ENCODE results near the gene GSC2. TPM values are rescaled to one million over a fixed set of nuclear protein-coding genes. Genes with fewer than 3 reads are reported as not detected.
A peak's percentile ranks its signal among the peaks of the same experiment; 100 is the strongest.

The GSC2 gene
- total RNA-seq, 1 donor from 2014 or later, result not detected

DNA sequence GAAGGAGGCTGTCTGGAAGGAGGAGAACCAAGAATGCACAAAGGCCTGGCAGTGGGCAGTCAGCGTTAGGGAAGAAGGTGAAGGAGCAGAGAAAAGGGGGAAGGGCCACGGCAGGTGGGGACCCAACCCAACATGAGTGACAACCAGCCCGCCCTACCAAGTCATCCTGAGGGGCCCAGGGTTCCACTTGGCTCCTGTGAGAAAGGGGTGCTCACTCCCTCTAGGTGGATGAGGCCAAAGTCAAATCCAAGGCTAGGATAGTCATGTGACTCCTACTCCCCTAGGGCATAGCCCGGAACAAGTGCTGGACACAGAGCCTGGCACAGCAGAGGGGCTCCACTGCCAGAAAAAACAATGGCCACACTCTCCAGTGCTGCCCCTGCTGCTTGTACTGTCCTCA lies 25.7 kb downstream of the GSC2 start:
- no peaks in the 10 kb centered on the region for H3K27me3 Mint-ChIP-seq
- H3K9me3 Mint-ChIP-seq (ENCODE audit: low read depth), result no peaks in the 10 kb centered on the region
- TF ChIP-seq, protein P1, sequence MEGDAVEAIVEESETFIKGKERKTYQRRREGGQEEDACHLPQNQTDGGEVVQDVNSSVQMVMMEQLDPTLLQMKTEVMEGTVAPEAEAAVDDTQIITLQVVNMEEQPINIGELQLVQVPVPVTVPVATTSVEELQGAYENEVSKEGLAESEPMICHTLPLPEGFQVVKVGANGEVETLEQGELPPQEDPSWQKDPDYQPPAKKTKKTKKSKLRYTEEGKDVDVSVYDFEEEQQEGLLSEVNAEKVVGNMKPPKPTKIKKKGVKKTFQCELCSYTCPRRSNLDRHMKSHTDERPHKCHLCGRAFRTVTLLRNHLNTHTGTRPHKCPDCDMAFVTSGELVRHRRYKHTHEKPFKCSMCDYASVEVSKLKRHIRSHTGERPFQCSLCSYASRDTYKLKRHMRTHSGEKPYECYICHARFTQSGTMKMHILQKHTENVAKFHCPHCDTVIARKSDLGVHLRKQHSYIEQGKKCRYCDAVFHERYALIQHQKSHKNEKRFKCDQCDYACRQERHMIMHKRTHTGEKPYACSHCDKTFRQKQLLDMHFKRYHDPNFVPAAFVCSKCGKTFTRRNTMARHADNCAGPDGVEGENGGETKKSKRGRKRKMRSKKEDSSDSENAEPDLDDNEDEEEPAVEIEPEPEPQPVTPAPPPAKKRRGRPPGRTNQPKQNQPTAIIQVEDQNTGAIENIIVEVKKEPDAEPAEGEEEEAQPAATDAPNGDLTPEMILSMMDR (IDR thresholded peaks at IDR 0.05; ENCODE audit: unreplicated experiment), result no peak
- H3K4me3 Mint-ChIP-seq (ENCODE audit: low read depth), result no peak overlapping the region
- peaks cover 25% of the 10 kb centered on the region for H3K4me1 Mint-ChIP-seq (ENCODE audit: low read depth)
- no peaks in the 10 kb centered on the region for H3K36me3 Mint-ChIP-seq (ENCODE audit: insufficient read depth)
- H3K27ac Mint-ChIP-seq, result no peak overlapping the region
- DNase-seq (ENCODE audit: low spot score, unreplicated experiment), result no peak

- peaks cover 25% of the 10 kb centered on the region for H3K4me1 Mint-ChIP-seq (ENCODE audit: low read depth)
- TF ChIP-seq, protein P1 (IDR thresholded peaks at IDR 0.05; ENCODE audit: unreplicated experiment), result no peak
- no peak for DNase-seq (ENCODE audit: low spot score, unreplicated experiment)
- H3K36me3 Mint-ChIP-seq (ENCODE audit: insufficient read depth), result no peaks in the 10 kb centered on the region
- H3K27ac Mint-ChIP-seq, result no peak overlapping the region
- no peaks in the 10 kb centered on the region for H3K27me3 Mint-ChIP-seq
- no peak overlapping the region for H3K4me3 Mint-ChIP-seq (ENCODE audit: low read depth)
- no peaks in the 10 kb centered on the region for H3K9me3 Mint-ChIP-seq (ENCODE audit: low read depth)
Observed at GRCh38 chr22:19123936-19124335, 26.2 kb downstream of the GSC2 start.

GRCh38 chr22:19122752-19123492 lies 27.2 kb downstream of the GSC2 start:
- H3K9me3 Mint-ChIP-seq (ENCODE audit: low read depth), result no peaks in the 10 kb centered on the region
- peaks cover 25% of the 10 kb centered on the region for H3K4me1 Mint-ChIP-seq (ENCODE audit: low read depth)
- no peaks in the 10 kb centered on the region for H3K27me3 Mint-ChIP-seq
- no peaks in the 10 kb centered on the region for H3K36me3 Mint-ChIP-seq (ENCODE audit: insufficient read depth)
- H3K27ac Mint-ChIP-seq, result peak overlapping the region; percentile 91
- no peak for DNase-seq (ENCODE audit: low spot score, unreplicated experiment)
- TF ChIP-seq, protein P1 (IDR thresholded peaks at IDR 0.05; ENCODE audit: unreplicated experiment), result no peak
- peak overlapping the region; percentile 76 for H3K4me3 Mint-ChIP-seq (ENCODE audit: low read depth)

- no peaks in the 10 kb centered on the region for H3K27me3 Mint-ChIP-seq
- peaks cover 29% of the 10 kb centered on the region for H3K4me1 Mint-ChIP-seq (ENCODE audit: low read depth)
- TF ChIP-seq, protein P1 (IDR thresholded peaks at IDR 0.05; ENCODE audit: unreplicated experiment), result no peak
- H3K4me3 Mint-ChIP-seq (ENCODE audit: low read depth), result peak within 1 kb of the TSS; percentile 83
- no peaks in the 10 kb centered on the region for H3K9me3 Mint-ChIP-seq (ENCODE audit: low read depth)
- H3K36me3 Mint-ChIP-seq (ENCODE audit: insufficient read depth), result no peaks in the 10 kb centered on the region
- H3K27ac Mint-ChIP-seq, result peak within 1 kb of the TSS; percentile 96
- DNase-seq (ENCODE audit: low spot score, unreplicated experiment), result peak; percentile 95
Observed at GRCh38 chr22:19122143-19122751, 27.8 kb downstream of the GSC2 start, which contains the start of gene DGCR2. DGCR2 (minus strand) TSS chr22:19122412; CDS start chr22:19122206, 206 bp downstream.

DNA sequence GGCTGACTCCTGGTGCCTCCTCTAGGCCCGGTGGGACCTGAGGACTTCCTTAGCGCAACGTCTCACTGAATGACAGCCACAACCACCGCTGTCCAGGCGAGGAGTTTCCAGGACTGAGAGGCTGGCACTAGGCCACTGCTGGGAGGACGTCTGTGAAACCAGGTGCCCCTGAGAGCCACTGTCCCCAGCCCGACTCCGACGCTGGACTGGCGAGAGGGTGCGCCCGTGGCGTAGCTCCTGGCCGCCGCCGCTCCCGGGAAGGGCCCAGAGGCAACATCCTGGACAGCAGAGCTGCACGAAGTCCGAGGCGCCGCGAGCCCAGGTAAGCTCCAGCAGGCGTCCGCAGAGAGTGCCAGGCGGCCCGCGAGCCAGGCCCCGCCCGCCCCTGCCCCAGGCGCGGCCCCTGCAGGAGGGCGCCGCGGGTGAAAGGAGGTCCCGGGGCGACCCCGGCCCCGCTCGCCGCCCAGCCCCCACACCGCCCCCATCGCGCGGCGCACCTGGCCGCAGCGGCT lies 28.4 kb downstream of the GSC2 start:
- Mint-ChIP-seq H3K4me3 (ENCODE audit: low read depth) (peak overlapping the region; percentile 83), H3K27me3 (no peaks in the 10 kb centered on the region), H3K36me3 (ENCODE audit: insufficient read depth) (no peaks in the 10 kb centered on the region), H3K4me1 (ENCODE audit: low read depth) (peaks cover 34% of the 10 kb centered on the region), H3K9me3 (ENCODE audit: low read depth) (no peaks in the 10 kb centered on the region), H3K27ac (peak overlapping the region; percentile 96)
- TF ChIP-seq, protein P1 (IDR thresholded peaks at IDR 0.05; ENCODE audit: unreplicated experiment), result no peak
- peak; percentile 47 for DNase-seq (ENCODE audit: low spot score, unreplicated experiment)

Data from progenitor cell of endocrine pancreas (in vitro differentiated cells).